GM12873 (cell line): ENCODE data around the gene SDCCAG8.

Experiments used
- TF ChIP-seq, protein P1 (sequence below): IDR thresholded peaks from 2 replicates; pipeline ENCODE4 v1.5.1; 2012; ENCODE audit warnings: low read depth, mild to moderate bottlenecking, moderate library complexity, low read length, control low read depth; ENCODE audit not compliant: insufficient read depth; ENCODE audit errors: missing control alignments

SDCCAG8 gene

DNA sequence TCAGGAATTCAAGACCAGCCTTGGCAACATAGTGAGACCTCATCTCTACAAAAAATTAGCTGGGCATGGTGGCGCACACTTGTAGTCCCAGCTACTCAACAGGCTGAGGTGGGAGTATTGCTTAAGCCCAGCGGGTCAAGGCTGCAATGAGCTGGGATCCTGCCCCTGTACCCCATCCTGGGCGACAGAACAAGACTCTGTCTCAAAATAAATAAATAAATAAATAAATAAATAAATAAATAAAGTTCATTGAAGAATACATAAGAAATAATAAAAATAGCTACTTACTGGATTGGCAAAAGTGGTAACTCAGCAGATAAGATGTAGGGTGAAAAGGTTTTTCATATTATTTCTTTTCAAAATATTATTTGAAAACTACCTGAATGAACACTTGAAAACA is 6.6 kb upstream of the SDCCAG8 start:
- TF ChIP-seq, protein P1, sequence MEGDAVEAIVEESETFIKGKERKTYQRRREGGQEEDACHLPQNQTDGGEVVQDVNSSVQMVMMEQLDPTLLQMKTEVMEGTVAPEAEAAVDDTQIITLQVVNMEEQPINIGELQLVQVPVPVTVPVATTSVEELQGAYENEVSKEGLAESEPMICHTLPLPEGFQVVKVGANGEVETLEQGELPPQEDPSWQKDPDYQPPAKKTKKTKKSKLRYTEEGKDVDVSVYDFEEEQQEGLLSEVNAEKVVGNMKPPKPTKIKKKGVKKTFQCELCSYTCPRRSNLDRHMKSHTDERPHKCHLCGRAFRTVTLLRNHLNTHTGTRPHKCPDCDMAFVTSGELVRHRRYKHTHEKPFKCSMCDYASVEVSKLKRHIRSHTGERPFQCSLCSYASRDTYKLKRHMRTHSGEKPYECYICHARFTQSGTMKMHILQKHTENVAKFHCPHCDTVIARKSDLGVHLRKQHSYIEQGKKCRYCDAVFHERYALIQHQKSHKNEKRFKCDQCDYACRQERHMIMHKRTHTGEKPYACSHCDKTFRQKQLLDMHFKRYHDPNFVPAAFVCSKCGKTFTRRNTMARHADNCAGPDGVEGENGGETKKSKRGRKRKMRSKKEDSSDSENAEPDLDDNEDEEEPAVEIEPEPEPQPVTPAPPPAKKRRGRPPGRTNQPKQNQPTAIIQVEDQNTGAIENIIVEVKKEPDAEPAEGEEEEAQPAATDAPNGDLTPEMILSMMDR = no peak

DNA sequence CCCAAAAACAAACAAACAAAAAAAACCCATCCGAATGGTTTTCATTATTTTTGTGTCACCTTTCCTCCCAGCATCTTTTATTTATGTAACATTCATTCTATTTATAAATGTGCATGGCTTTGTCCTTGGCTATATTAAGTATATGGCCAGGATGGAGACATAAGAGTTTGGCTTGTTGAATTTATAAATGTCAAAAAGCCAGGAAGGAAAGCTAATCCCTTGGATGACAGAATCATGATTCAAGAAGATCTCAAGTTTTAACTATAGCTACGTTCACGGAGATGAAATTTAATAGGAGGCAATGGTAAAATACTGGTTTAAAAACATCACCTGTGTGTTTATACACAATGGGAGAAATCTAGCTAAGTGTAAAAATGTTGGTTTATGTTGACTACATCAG is 5.7 kb upstream of the SDCCAG8 start:
- TF ChIP-seq, protein P1 = no peak

DNA sequence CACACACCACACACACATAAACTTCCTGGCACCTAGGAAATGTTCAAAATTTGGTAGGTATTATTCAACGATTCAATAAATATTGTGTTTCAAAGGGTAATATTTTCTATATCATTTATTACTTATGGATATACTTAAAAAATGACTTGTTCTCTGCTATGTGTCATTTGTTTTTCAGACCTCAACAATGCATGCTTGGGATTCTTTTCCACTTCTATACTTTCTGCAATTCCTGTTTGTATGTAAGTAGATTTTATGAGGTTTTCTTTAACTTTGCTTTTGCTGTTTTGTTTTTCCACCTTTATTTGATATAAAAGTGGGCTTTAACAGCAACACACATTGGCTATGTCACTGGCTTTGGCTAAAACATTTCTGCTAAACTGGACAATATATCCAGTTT is 4.3 kb upstream of the SDCCAG8 start:
- TF ChIP-seq, protein P1 = no peak

DNA sequence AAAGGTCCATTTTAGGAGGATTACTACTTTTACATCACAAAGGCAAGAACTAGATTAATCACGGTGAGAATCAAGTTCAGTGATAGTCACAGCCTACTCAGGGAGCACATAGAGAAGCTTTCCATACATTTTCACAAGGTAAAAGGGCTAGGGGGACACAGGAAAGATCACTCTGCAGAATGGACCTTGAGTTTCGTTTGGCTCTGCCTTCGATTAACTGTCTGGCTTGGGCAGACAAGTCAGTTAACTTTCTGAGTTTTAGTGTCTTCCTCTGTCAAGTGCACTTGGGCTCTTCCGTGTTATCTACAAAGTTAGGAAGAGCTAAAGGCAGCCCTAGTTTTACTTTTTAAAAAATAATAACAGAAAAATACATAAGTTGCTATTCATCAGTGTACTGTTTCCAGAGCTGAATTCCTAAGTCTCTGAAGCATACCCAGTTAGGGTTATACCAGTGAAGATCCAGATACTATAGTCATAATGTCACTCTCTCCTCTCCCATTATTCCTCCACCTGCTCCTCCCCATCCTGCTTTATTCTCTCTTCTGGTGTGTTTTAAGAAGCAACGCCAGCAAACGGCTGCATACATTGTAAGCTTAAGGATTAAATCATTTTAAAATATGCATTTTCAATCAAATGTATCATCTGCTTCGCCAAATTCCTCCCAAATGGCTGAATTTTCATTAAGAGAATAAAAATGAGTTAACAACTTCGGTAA is 2.5 kb upstream of the SDCCAG8 start:
- TF ChIP-seq, protein P1 = no peak

DNA sequence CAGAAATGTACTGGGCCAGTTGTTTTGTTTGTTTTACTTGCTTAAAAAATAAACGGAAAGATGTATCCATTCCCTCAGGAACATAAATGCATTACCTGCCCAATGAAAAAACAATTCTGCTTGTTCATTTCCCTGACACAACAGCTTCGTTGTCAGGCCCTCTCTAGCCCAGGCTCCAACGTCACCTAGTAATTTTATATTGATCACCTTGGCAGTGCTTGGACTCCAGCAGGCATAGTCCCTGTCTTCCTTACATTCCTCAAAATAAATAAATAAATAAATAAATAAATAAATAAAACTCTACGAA is 2.0 kb upstream of the SDCCAG8 start:
- TF ChIP-seq, protein P1 = no peak

DNA sequence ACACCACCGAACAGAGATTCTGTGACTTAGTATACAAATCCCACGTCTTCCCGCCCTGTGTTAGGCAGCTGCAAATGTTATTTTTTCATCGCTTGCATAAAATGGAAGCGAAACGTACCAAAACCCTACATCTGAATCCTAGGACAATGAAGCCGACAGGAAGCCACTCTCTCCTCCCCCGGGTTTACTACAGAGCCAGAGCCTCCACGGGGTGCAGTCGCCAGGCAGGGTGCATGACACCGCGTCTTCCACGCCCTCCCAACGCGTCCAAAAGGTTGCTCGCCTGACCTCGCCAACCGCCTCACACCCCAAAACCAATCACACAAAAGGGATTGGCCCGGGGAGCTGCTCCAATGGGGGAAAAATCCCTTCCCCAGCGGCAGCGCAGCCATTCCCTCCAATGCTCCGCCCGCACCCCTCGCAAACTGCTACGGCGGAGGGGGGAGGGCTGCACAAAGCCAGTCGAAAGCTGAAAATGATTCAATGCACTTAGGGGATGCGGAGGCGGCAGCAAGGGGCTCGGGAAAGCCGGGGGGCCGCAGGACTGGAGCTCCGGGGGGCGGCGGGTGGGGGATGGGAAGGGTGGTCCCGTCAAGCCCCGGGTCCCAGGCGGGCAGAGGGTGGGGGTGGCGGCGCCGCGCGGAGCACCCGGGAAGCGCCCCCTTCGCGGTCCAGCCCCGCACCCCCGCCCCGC is 1.5 kb upstream of the SDCCAG8 start:
- TF ChIP-seq, protein P1 = no peak

DNA sequence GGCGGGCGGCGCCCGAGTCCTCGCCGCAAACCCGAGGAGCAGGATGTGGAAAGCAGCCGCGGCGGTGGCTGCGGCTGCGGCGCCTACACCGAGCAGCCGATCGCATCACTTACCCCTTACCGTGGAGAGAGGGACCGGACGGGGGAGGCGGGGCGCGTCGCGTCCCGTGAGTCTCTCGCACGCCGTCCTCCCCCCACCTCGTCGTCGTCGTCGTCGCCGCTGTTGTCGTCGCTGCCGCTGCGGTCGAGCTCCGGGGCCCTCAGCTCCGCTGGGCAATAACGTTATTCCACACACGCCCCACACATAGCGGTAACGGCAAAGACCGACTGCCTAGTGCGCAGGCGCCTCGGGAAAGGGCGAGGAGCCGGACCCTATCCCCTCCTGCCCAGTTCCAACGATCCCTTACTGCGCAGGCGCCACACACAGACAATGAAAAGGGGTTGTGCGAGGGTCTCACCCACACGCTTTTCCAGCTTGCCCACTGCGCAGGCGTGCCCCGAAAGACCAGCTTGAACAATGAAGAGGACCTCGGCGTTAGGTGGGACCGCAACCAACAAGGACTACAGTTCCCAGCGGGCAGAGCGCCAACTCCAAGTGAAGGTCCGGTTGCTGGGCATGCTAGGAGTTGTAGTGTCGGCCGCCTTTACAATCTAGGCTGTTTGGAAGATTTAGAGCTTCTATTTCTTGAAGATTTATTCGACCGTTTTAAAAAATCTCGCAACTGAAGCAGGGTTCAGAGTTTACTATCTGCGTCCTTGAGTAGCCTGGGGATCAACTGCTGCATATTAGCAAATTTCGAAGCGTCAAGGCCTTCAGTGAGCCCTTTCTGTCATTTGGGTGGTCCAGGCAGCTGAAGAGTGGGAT is 682 bp upstream of the SDCCAG8 start, which contains the start of gene CEP170:
TSS of gene CEP170 (minus strand) at position 355 of the 864 bp plus-strand sequence. CDS start 30,001 bp downstream, outside the sequence.
- TF ChIP-seq, protein P1 = no peak
